ENCODE results near the gene SCN1A.

SCN1A gene

GRCh38 chr2:165970663-165971062 is 157.2 kb downstream of the SCN1A start:
- no peak for DNase-seq (ENCODE audit: low read depth)
- no peak for TF ChIP-seq CTCF (IDR thresholded peaks at IDR 0.05; ENCODE audit: insufficient read depth, low read depth, low read length, missing control alignments)
- no peak overlapping the region for H3K4me3 ChIP-seq (ENCODE audit: low read depth, low read length)

GRCh38 chr2:165969227-165969626 is 158.6 kb downstream of the SCN1A start:
- no peak for DNase-seq (ENCODE audit: low read depth)
- no peak overlapping the region for H3K4me3 ChIP-seq (ENCODE audit: low read depth, low read length)
- no peak for TF ChIP-seq CTCF (IDR thresholded peaks at IDR 0.05; ENCODE audit: insufficient read depth, low read depth, low read length, missing control alignments)

- no peak for DNase-seq (ENCODE audit: low read depth)
- H3K4me3 ChIP-seq (ENCODE audit: low read depth, low read length), result no peak overlapping the region
- no peak for TF ChIP-seq CTCF (IDR thresholded peaks at IDR 0.05; ENCODE audit: insufficient read depth, low read depth, low read length, missing control alignments)
Measured at GRCh38 chr2:165967746-165968145, 160.1 kb downstream of the SCN1A start.

- no peak for DNase-seq (ENCODE audit: low read depth)
- TF ChIP-seq CTCF (IDR thresholded peaks at IDR 0.05; ENCODE audit: insufficient read depth, low read depth, low read length, missing control alignments), result no peak
Measured at GRCh38 chr2:165961818-165962217, 166.0 kb downstream of the SCN1A start.

GRCh38 chr2:165959371-165959770 is 168.4 kb downstream of the SCN1A start:
- TF ChIP-seq CTCF (IDR thresholded peaks at IDR 0.05; ENCODE audit: insufficient read depth, low read depth, low read length, missing control alignments), result no peak
- no peak for DNase-seq (ENCODE audit: low read depth)
- no peak overlapping the region for H3K4me3 ChIP-seq (ENCODE audit: low read depth, low read length)

More at GRCh38 chr2:165961818-165962217, 166.0 kb downstream of the SCN1A start:
- H3K4me3 ChIP-seq (ENCODE audit: low read depth, low read length), result no peak overlapping the region

- DNase-seq (ENCODE audit: low read depth), result no peak
- TF ChIP-seq CTCF (IDR thresholded peaks at IDR 0.05; ENCODE audit: insufficient read depth, low read depth, low read length, missing control alignments), result no peak
Measured at GRCh38 chr2:165958313-165958960, 169.4 kb downstream of the SCN1A start.

More at GRCh38 chr2:165958313-165958960, 169.4 kb downstream of the SCN1A start:
- no peak overlapping the region for H3K4me3 ChIP-seq (ENCODE audit: low read depth, low read length)

Measured in GM12865 (cell line).